Measurements from ENCODE around the gene ERBB4. TPM values are rescaled to one million over a fixed set of nuclear protein-coding genes. Genes with fewer than 3 reads are reported as not detected.

ERBB4 gene
- total RNA-seq, 1 experiment from 2014 or later = 0.04 TPM

- WGBS (ENCODE audit: extremely low coverage, insufficient read length, low lambda C conversion rate) = no CpG with 5 or more reads among the region's 2 CpGs
- no peak overlapping the region for H3K27ac Mint-ChIP-seq
- H4K91ac ChIP-seq (ENCODE audit: insufficient read length, low read depth, low read length) = no peak overlapping the region
Observed at GRCh38 chr2:211692689-211693088, 845.9 kb downstream of the ERBB4 start.

More at GRCh38 chr2:211692689-211693088, 845.9 kb downstream of the ERBB4 start:
- H3K23me2 ChIP-seq (ENCODE audit: insufficient read length, low read depth, low read length, poor library complexity, severe bottlenecking) = no peaks in the 10 kb centered on the region
- no peaks in the 10 kb centered on the region for H3K79me1 ChIP-seq (ENCODE audit: insufficient read depth, low read depth, low read length, poor library complexity, severe bottlenecking)
- H4K20me1 ChIP-seq (ENCODE audit: control insufficient read depth, insufficient read depth, insufficient read length) = no peaks in the 10 kb centered on the region
- H2BK15ac ChIP-seq (ENCODE audit: low read depth, low read length) = no peak overlapping the region
- H2AFZ ChIP-seq (ENCODE audit: low read length) = no peak overlapping the region
- no peaks in the 10 kb centered on the region for H3K9me3 Mint-ChIP-seq
- no peak overlapping the region for H3K9ac ChIP-seq (ENCODE audit: extremely low read depth, insufficient read length, low read length)
- H4K8ac ChIP-seq (replicated peaks; ENCODE audit: insufficient read length, low read depth, low read length) = no peak overlapping the region
- no peak overlapping the region for H3K4ac ChIP-seq (ENCODE audit: low read depth, low read length)
- H3K4me3 Mint-ChIP-seq = no peak overlapping the region
- H2BK5ac ChIP-seq (ENCODE audit: insufficient read length, low read length) = no peak overlapping the region
- no peak overlapping the region for H2BK20ac ChIP-seq (ENCODE audit: low read depth, low read length, poor library complexity, severe bottlenecking)
- H3K56ac ChIP-seq (ENCODE audit: insufficient read length, low read depth, low read length) = no peak overlapping the region
- H3K4me1 Mint-ChIP-seq = no peaks in the 10 kb centered on the region
- no peak overlapping the region for H3K23ac ChIP-seq (ENCODE audit: insufficient read length, low read depth, low read length)
- no peak overlapping the region for H3K4me2 ChIP-seq (ENCODE audit: insufficient read depth, insufficient read length, low read length)
- no peak overlapping the region for H3K27ac ChIP-seq (ENCODE audit: insufficient read length, low read depth, low read length)
- no peak overlapping the region for H3K14ac ChIP-seq (ENCODE audit: insufficient read depth, low read length)
- TF ChIP-seq CTCF (conservative IDR thresholded peaks at IDR 0.05) = no peak
- no peak overlapping the region for H2AK5ac ChIP-seq (ENCODE audit: insufficient read length, low read length)
- H3T11ph ChIP-seq (ENCODE audit: low read length) = no peak overlapping the region
- H3K79me2 ChIP-seq (ENCODE audit: insufficient read depth, low read length) = no peaks in the 10 kb centered on the region
- no peak overlapping the region for H2BK12ac ChIP-seq (ENCODE audit: insufficient read length, low read depth, low read length)
- no peaks in the 10 kb centered on the region for H3K9me3 ChIP-seq (ENCODE audit: control insufficient read depth, low read depth, low read length)
- no peaks in the 10 kb centered on the region for H3K27me3 ChIP-seq (ENCODE audit: insufficient read depth, low read length)
- H3K36me3 Mint-ChIP-seq (ENCODE audit: insufficient read depth in 1 of 3, low read depth in 3 of 3) = no peaks in the 10 kb centered on the region
- no peak overlapping the region for H4K5ac ChIP-seq (ENCODE audit: insufficient read length, low read depth, low read length)
- no peaks in the 10 kb centered on the region for H3K4me1 ChIP-seq (ENCODE audit: insufficient read depth, low read length)
- no peak overlapping the region for H3K18ac ChIP-seq (ENCODE audit: insufficient read length, low read depth, low read length)
- no peak overlapping the region for H2BK120ac ChIP-seq (ENCODE audit: low read depth, low read length, poor library complexity, severe bottlenecking)
- DNase-seq = no peak
- H3K27me3 Mint-ChIP-seq (ENCODE audit: low read depth) = no peaks in the 10 kb centered on the region

Measured in H9 (cell line).